ENCODE data around the gene SRGAP1.

- TF ChIP-seq CTCF (IDR thresholded peaks at IDR 0.05) (no peak), POLR2A (IDR thresholded peaks at IDR 0.05) (no peak)
Measured at GRCh38 chr12:64025174-64025958, 180.9 kb downstream of the SRGAP1 start.

Measured in right lobe of liver (tissue), 4 donors.